Upper lobe of right lung (tissue), 1 donor: ENCODE measurements around the gene ZBTB8A. TPM values are rescaled to one million over a fixed set of nuclear protein-coding genes. Genes with fewer than 3 reads are reported as not detected.
A peak's percentile ranks its signal among the peaks of the same experiment; 100 is the strongest.
"Not testable (repeated sequence)": the region's sequence is repeated elsewhere in the genome, so short reads cannot be mapped to it uniquely, and the experiment has no call there.

Experiments
- ATAC-seq: fragments of 200-7000 bp; cut with Tn5 transposase; one replicate; pipeline ENCODE4 v1.9.1; 2020; ENCODE audit warnings: mild to moderate bottlenecking, moderate library complexity
- DNase-seq: peaks from one replicate; pipeline ENCODE4 v3.0.0-alpha.2; 2020
- H3K27ac ChIP-seq: fragments of 200-600 bp; one replicate; pipeline ENCODE4 v1.8.0; 2022
- H3K27me3 ChIP-seq: fragments of 200-600 bp; one replicate; pipeline ENCODE4 v1.8.0; 2022; ENCODE audit warnings: mild to moderate bottlenecking
- H3K36me3 ChIP-seq: fragments of 200-600 bp; one replicate; pipeline ENCODE4 v1.8.0; 2022
- H3K4me1 ChIP-seq: fragments of 200-600 bp; one replicate; pipeline ENCODE4 v1.8.0; 2022
- H3K4me3 ChIP-seq: fragments of 200-600 bp; one replicate; pipeline ENCODE4 v1.8.0; 2022; ENCODE audit warnings: mild to moderate bottlenecking
- H3K9me3 ChIP-seq: fragments of 200-600 bp; one replicate; pipeline ENCODE4 v1.8.0; 2022
- CTCF ChIP-seq: fragments of 200-600 bp; IDR thresholded peaks from one replicate; pipeline ENCODE4 v1.8.0; 2022; ENCODE audit warnings: antibody characterized with exemption
- intact Hi-C: fragments of 100-400 bp; cut with DNase I; formaldehyde crosslinking; loops from one replicate; pipeline ENCODE4 v1.11.0; 2022
- total RNA-seq: library from RNA; stranded (reverse); fragmentation: NEBNext Ultra II Directional; extraction: Animal tissue kit (Norgen Biotek cat#: 25700); gene quantifications from one replicate; pipeline ENCODE4 v1.2.1, GENCODE V29; 2021
- donor health status: DM: no; HTN: yes; CAD: no; lungs with severe emphysema.

ZBTB8A gene
- total RNA-seq, 1 donor from 2014 or later = 9.7 TPM

GRCh38 chr1:32525053-32525452, 14.2 kb upstream of the ZBTB8A start:
- Histone ChIP-seq H3K36me3 (no peaks in the 10 kb centered on the region), H3K4me3 (no peak overlapping the region), H3K27ac (no peak overlapping the region), H3K27me3 (no peaks in the 10 kb centered on the region), H3K9me3 (no peaks in the 10 kb centered on the region), H3K4me1 (no peaks in the 10 kb centered on the region)
- intact Hi-C loops = no loop called here
- DNase-seq (no peak), ATAC-seq (peak; percentile 32)
- TF ChIP-seq CTCF = no peak

- TF ChIP-seq CTCF = no peak
- no peaks in the 10 kb centered on the region for H3K36me3 ChIP-seq
- no peaks in the 10 kb centered on the region for H3K9me3 ChIP-seq
- ATAC-seq (peak; percentile 70), DNase-seq (no peak)
- H3K4me3 ChIP-seq = no peak overlapping the region
- no peaks in the 10 kb centered on the region for H3K4me1 ChIP-seq
- intact Hi-C loops = no loop called here
- H3K27ac ChIP-seq = no peak overlapping the region
- H3K27me3 ChIP-seq = no peaks in the 10 kb centered on the region
Measured at GRCh38 chr1:32525661-32526444, 13.4 kb upstream of the ZBTB8A start.

GRCh38 chr1:32528550-32528949, 10.7 kb upstream of the ZBTB8A start:
- intact Hi-C loops, H3K36me3 ChIP-seq, H3K4me3 ChIP-seq, DNase-seq, H3K27me3 ChIP-seq, H3K9me3 ChIP-seq, H3K27ac ChIP-seq, ATAC-seq, H3K4me1 ChIP-seq: not testable (repeated sequence)

GRCh38 chr1:32533792-32534327, 5.4 kb upstream of the ZBTB8A start:
- no peak for TF ChIP-seq CTCF
- Histone ChIP-seq H3K4me3 (no peak overlapping the region), H3K36me3 (no peaks in the 10 kb centered on the region), H3K27ac (no peak overlapping the region), H3K27me3 (no peaks in the 10 kb centered on the region), H3K4me1 (peaks cover 3% of the 10 kb centered on the region), H3K9me3 (no peaks in the 10 kb centered on the region)
- intact Hi-C loops = no loop called here
- ATAC-seq (no peak), DNase-seq (no peak)

- no peaks in the 10 kb centered on the region for H3K9me3 ChIP-seq
- TF ChIP-seq CTCF = no peak
- no peak overlapping the region for H3K27ac ChIP-seq
- H3K27me3 ChIP-seq = no peaks in the 10 kb centered on the region
- ATAC-seq (peak; percentile 37), DNase-seq (no peak)
- intact Hi-C loops = no loop called here
- peaks cover 16% of the 10 kb centered on the region for H3K4me1 ChIP-seq
- H3K4me3 ChIP-seq = no peak overlapping the region
- no peaks in the 10 kb centered on the region for H3K36me3 ChIP-seq
Measured at GRCh38 chr1:32536117-32536516, 3.1 kb upstream of the ZBTB8A start.

- Histone ChIP-seq H3K4me1 (peaks cover 16% of the 10 kb centered on the region), H3K9me3 (no peaks in the 10 kb centered on the region), H3K27me3 (no peaks in the 10 kb centered on the region), H3K36me3 (no peaks in the 10 kb centered on the region), H3K27ac (no peak overlapping the region), H3K4me3 (no peak overlapping the region)
- no peak for ATAC-seq
- DNase-seq = no peak
- TF ChIP-seq CTCF = no peak
- intact Hi-C loops = no loop called here
Measured at GRCh38 chr1:32536764-32537163, 2.5 kb upstream of the ZBTB8A start.
